ENCODE data around the gene STK33.
A peak's percentile ranks its signal among the peaks of the same experiment; 100 is the strongest.

STK33 gene

DNA sequence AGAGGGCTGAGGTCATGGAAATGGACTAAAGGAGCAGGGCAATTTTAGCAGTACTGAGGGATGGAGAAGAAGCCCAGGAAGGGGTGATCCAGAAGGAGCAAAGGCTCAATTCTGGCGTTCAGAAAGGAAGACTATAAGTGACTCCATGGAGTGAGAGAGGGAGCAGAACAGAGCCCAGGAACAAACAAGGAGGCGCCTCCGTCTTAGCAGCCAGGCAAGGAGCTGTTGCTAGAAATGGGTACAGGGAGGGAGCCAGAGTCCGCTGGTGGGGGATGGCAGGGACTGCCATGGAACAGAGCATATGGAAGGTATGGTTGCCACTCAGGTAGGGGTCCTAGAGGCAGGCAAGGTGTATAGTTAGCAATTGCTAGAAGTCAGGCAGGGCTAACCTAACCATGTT, 20.5 kb upstream of the STK33 start:
- Mint-ChIP-seq H3K36me3 (ENCODE audit: low read depth) (peaks cover 26% of the 10 kb centered on the region), H3K27ac (no peak overlapping the region), H3K9me3 (no peaks in the 10 kb centered on the region)

DNA sequence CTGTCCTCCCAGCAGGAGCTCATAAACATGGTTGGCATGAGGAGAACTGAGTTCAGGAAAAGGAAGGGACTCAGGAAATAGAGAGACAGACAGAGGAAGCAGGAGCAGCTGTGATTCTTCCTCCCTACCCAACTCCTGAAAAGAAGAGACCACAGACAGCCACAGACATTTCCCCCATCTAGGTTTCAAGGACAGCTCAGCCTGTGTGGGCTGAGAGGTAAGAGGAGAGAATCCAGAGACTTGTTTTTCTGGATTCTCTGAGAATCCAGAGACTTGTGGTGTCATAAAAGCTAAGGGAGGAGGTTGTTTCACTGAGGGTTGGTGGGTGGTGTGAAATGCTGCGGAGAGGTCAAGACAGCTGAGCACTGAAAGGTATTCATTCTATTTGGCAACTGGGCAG, 19.0 kb upstream of the STK33 start:
- H3K27me3 Mint-ChIP-seq, result no peaks in the 10 kb centered on the region
- H3K9me3 Mint-ChIP-seq, result no peaks in the 10 kb centered on the region
- H3K27ac Mint-ChIP-seq, result no peak overlapping the region
- no peaks in the 10 kb centered on the region for H3K4me1 Mint-ChIP-seq (ENCODE audit: low read depth)
- intact Hi-C loops (cut with micrococcal nuclease), result no loop called here
- H3K36me3 Mint-ChIP-seq (ENCODE audit: low read depth), result peaks cover 13% of the 10 kb centered on the region
- H3K4me3 Mint-ChIP-seq, result no peak overlapping the region

More for the DNA sequence above, 20.5 kb upstream of the STK33 start:
- Mint-ChIP-seq H3K4me1 (ENCODE audit: low read depth) (no peaks in the 10 kb centered on the region), H3K4me3 (no peak overlapping the region), H3K27me3 (no peaks in the 10 kb centered on the region)
- intact Hi-C loops (cut with micrococcal nuclease), result no loop called here

DNA sequence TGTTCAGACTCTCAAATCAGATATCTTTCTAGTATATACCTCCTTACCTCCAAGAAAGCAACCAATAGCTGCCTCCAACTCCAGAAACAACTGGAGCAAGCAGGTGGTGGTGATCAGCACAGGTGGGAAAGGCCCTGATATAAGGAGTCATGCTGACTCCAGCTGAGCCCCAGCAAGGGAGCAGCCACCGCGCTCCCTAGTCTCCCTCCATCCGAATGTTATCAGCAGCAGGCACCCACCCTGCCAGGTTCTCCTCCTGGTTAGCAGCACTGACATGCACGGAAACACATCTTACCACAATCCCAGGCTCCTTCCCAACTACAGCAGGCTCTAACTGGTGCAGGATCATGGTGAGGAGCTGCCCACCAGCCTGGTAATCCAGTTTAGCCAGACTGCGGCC, 18.5 kb upstream of the STK33 start:
- Mint-ChIP-seq H3K27ac (no peak overlapping the region), H3K9me3 (no peaks in the 10 kb centered on the region), H3K36me3 (ENCODE audit: low read depth) (peaks cover 13% of the 10 kb centered on the region), H3K4me1 (ENCODE audit: low read depth) (no peaks in the 10 kb centered on the region), H3K27me3 (no peaks in the 10 kb centered on the region), H3K4me3 (no peak overlapping the region)
- intact Hi-C loops (cut with micrococcal nuclease), result no loop called here

DNA sequence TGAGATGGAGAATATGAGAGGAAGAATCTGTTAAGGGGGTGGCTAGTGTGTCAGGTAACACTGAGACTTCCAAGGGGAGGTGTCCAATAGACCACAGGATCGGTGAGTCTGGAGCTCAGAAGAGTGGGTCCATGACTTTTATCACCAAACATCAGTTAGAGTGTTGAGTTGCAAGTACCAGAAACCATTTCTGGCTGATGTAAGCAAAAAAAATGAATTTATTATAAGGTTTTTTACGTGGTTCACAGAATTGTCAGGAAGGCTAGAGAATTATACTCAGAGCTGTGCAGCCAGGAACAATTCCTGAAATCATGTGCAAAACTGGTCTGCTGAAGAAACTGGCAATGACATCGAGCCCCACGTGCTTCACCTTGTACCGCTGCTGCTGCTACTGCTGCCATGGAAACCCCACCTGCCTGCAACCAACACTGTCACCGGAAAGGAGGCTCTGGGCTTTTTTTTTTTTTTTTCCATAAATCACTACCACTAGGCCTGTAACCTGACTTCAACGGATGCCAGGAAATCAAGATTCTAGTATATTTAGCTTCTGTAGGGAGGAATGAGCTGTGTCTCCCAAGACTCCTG, 16.6 kb upstream of the STK33 start:
- Mint-ChIP-seq H3K36me3 (ENCODE audit: low read depth) (peaks cover 6% of the 10 kb centered on the region), H3K27me3 (peaks cover 2% of the 10 kb centered on the region)
- intact Hi-C loops (cut with micrococcal nuclease), result no loop called here

DNA sequence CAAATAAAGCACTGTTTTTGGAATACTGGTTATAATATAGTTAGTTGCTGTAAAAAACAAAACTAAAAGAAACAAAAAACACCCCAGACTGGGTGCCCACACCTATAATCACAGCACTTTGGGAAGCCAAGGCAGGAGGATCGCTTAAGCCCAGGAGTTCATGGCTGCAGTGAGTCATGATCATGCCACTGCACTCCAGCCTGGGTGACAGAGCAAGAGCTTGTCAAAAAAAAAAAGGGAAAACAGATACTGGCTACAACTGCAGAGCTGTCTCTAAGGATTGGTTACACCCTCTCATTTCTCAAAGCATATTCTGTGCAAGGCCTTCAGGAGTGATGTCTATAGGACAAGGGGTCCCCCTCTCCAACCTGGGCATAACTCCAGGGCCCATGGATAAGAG, 14.6 kb upstream of the STK33 start:
- peaks cover 11% of the 10 kb centered on the region for H3K4me1 Mint-ChIP-seq (ENCODE audit: low read depth)
- intact Hi-C loops (cut with micrococcal nuclease), result loop anchor here (10.0 kb wide), 1 partner anchor 346 kb away; no protein-coding TSS in a partner anchor
- H3K4me3 Mint-ChIP-seq, result no peak overlapping the region
- peaks cover 4% of the 10 kb centered on the region for H3K36me3 Mint-ChIP-seq (ENCODE audit: low read depth)
- peaks cover 6% of the 10 kb centered on the region for H3K27me3 Mint-ChIP-seq
- no peak overlapping the region for H3K27ac Mint-ChIP-seq
- no peaks in the 10 kb centered on the region for H3K9me3 Mint-ChIP-seq

More for the DNA sequence above, 16.6 kb upstream of the STK33 start:
- H3K4me1 Mint-ChIP-seq (ENCODE audit: low read depth), result no peaks in the 10 kb centered on the region
- H3K27ac Mint-ChIP-seq, result no peak overlapping the region
- H3K9me3 Mint-ChIP-seq, result no peaks in the 10 kb centered on the region
- H3K4me3 Mint-ChIP-seq, result no peak overlapping the region

DNA sequence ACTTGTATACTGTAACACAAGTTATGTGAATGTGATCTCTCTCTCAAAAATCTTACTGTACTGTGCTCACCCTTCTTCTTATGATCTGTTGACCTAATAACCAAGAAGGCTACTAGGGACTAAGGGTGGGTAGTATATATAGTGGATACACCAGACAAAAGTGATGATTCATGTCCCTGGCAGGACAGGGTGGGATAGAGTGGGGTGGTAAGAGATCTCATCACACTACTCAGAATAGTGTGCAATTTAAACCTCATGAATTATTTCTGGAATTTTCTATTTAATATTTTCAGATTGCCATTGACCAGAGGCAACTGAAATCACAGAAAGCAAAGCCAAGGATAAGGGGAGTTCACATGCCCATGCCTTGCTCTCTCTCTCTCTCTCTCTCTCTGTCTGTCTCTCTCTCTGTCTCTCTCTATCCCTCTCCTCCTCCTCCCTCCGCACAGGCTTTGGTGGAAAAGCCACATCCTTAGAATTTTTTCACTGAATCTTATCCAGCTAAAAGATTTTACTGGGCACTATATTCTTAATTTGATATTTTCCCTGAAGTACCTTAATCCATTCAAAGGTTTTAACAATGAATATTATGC, 12.0 kb upstream of the STK33 start:
- no peaks in the 10 kb centered on the region for H3K9me3 Mint-ChIP-seq
- peaks cover 12% of the 10 kb centered on the region for H3K4me1 Mint-ChIP-seq (ENCODE audit: low read depth)
- intact Hi-C loops (cut with micrococcal nuclease), result loop anchor here (10.0 kb wide), 1 partner anchor 349 kb away; no protein-coding TSS in a partner anchor
- H3K27ac Mint-ChIP-seq, result no peak overlapping the region
- H3K36me3 Mint-ChIP-seq (ENCODE audit: low read depth), result no peaks in the 10 kb centered on the region
- peaks cover 8% of the 10 kb centered on the region for H3K27me3 Mint-ChIP-seq
- H3K4me3 Mint-ChIP-seq, result no peak overlapping the region

DNA sequence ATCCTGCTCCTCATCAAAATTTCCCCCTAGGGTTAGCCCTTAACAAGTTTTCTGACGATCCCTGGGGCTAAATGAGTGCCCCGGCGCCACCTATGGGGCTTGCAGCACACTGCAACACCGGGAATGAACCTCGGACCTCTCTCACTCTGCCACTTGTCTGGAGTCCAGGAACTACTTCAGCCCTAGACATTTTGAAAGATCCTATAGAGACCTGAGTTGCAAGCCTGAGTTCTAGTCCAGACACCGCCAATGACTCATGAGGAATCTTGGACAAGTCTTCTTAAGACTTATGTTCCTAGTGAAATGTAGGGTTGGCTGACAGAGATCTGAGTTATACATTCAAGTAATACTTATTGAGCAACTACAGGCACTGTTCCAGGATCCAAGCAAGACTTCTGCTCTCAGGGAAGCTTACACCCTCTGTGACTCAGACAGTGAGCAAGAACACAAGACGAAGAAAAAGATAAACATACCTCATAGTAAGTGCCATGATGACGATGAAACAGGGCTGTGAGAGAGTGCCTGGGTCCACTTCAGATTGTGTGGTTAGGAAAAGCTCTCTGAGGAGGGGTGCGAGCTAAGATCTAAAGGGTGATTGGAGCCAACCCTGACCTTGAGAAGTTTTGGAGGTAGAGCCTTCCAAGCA, 10.2 kb upstream of the STK33 start:
- Mint-ChIP-seq H3K36me3 (ENCODE audit: low read depth) (no peaks in the 10 kb centered on the region), H3K27me3 (peaks cover 8% of the 10 kb centered on the region), H3K4me3 (no peak overlapping the region), H3K27ac (no peak overlapping the region), H3K9me3 (no peaks in the 10 kb centered on the region), H3K4me1 (ENCODE audit: low read depth) (peaks cover 12% of the 10 kb centered on the region)
- intact Hi-C loops (cut with micrococcal nuclease), result loop anchor here (10.0 kb wide), 1 partner anchor 351 kb away; no protein-coding TSS in a partner anchor

DNA sequence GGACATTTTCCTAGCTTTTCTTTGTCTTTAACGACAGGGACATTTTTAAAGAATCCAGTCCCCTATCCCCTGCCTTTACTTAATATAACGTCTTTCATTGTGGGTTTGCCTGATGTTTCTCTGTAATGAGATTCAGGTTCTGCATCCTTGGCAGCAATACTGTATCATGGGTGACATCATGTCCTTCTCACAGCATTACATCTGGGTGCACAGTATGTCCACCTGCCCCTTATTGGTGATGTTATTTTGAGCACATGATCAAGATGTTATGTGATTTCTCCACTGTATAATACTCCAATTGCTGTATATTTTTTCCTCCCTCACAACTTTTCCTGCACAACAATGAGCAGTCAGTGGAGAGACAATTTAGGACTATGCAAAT, 9.7 kb upstream of the STK33 start:
- Mint-ChIP-seq H3K9me3 (no peaks in the 10 kb centered on the region), H3K36me3 (ENCODE audit: low read depth) (no peaks in the 10 kb centered on the region), H3K4me3 (no peak overlapping the region), H3K27ac (no peak overlapping the region), H3K27me3 (peaks cover 8% of the 10 kb centered on the region), H3K4me1 (ENCODE audit: low read depth) (peaks cover 13% of the 10 kb centered on the region)
- intact Hi-C loops (cut with micrococcal nuclease), result loop anchor here (10.0 kb wide), 1 partner anchor 351 kb away; no protein-coding TSS in a partner anchor

DNA sequence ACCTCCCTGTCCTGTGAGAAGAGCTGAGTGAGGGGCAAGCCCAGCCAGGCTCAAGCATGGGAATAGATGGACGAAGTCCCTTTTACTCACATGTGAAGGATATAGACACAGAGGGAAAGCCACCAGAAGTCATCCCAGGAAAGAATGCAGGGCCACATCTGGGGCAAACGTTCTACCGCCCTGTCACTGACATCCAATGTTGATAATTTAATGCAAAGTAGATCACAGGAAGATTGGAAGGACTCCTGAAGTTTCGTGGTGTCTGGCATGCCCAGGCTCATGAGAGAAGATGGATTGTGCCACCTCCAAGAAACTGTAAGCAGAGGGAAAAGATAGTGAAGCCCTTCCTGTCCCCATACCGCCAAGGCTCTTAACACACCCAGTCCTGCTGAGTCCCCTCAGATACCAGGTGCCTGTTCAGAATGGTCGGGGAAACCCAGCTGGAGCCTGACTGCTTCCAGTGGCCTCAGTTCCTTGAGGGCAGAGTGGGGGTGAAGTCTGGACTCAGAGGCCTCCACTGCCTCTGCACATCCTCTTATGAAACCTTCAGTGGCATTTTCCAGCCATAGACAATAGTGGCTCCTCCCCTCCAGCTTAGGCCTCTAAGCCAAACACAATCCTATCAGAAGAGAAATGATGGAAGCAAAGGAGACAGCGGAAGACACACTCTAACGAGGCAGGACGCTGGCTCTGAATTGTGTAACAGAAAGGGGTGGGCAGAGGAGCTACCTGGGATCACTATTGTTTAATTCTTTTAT, 7.5 kb upstream of the STK33 start:
- H3K4me1 Mint-ChIP-seq (ENCODE audit: low read depth), result peaks cover 18% of the 10 kb centered on the region
- peaks cover 8% of the 10 kb centered on the region for H3K27me3 Mint-ChIP-seq
- intact Hi-C loops (cut with micrococcal nuclease), result loop anchor here (10.0 kb wide), 1 partner anchor 353 kb away; no protein-coding TSS in a partner anchor
- no peak overlapping the region for H3K4me3 Mint-ChIP-seq
- H3K36me3 Mint-ChIP-seq (ENCODE audit: low read depth), result no peaks in the 10 kb centered on the region
- no peak overlapping the region for H3K27ac Mint-ChIP-seq
- no peaks in the 10 kb centered on the region for H3K9me3 Mint-ChIP-seq

DNA sequence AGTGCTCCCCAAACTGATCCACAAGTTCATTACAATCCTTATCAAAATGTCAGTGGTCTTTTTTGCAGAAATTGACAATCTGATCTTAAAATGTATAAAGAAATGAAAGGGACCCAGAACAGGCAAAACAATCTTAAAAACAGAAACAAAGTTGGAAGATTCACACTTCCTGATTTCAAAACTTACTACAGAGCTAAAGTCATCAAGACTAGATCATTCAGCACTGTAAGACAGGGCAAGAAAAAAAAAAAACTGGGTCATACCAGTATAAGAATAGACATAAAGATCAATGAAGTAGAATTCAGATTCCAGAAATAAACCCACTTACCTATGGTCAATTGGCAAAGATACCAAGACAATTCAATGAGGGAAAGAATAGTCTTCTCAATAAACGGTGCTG, 4.5 kb upstream of the STK33 start:
- H3K27ac Mint-ChIP-seq, result no peak overlapping the region
- H3K9me3 Mint-ChIP-seq, result no peaks in the 10 kb centered on the region
- no peak overlapping the region for H3K4me3 Mint-ChIP-seq
- H3K27me3 Mint-ChIP-seq, result peaks cover 17% of the 10 kb centered on the region
- intact Hi-C loops (cut with micrococcal nuclease), result no loop called here
- H3K36me3 Mint-ChIP-seq (ENCODE audit: low read depth), result no peaks in the 10 kb centered on the region
- peaks cover 12% of the 10 kb centered on the region for H3K4me1 Mint-ChIP-seq (ENCODE audit: low read depth)

DNA sequence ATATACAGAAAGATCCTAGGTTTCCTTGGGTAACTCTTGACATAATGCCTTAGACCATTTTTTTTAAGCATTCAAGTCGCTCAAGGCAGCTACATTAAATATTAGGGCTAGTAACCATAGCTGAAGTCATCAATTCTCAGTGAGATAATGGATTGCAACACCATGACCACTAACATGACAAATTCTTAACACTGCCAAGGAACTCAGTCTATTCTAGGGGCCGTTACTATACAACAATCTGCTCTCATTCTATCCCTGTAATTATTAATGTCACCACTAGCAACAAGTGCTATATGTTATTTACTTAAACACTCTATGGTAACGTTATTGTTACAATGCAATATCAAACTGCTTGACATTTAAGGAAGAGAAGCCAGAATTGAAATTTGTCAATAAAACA, 3.2 kb upstream of the STK33 start:
- Mint-ChIP-seq H3K9me3 (no peaks in the 10 kb centered on the region), H3K36me3 (ENCODE audit: low read depth) (no peaks in the 10 kb centered on the region), H3K4me3 (no peak overlapping the region), H3K4me1 (ENCODE audit: low read depth) (peaks cover 12% of the 10 kb centered on the region), H3K27me3 (peaks cover 26% of the 10 kb centered on the region), H3K27ac (no peak overlapping the region)
- intact Hi-C loops (cut with micrococcal nuclease), result no loop called here

DNA sequence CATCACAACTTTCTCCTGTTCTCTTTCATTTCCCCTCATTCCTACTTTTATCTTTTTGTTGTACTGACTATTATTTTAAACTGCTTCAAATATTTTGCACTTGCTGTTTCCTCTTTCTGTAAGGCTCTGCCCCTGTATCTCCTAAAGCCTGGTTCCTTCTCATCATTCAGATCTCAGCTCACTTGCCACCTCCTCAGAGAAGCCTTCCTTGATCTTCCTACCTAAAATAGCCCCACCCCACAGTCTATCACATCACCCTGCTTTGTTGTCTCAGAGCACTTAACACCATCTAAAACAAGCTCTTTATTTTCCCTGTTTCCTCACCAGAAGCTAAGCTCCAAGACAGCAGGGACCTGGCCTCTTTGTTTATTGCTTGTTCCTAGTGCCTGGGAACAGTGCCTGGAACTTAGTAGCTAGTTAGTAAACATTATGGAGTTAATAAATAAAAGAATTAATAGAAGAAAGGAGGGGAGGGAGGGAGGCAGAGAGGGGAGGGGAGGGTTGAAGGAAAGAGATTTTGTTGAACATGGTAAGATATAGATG, 2.5 kb upstream of the STK33 start:
- H3K4me3 Mint-ChIP-seq, result no peak overlapping the region
- no peaks in the 10 kb centered on the region for H3K36me3 Mint-ChIP-seq (ENCODE audit: low read depth)
- no peak overlapping the region for H3K27ac Mint-ChIP-seq
- no peaks in the 10 kb centered on the region for H3K9me3 Mint-ChIP-seq
- intact Hi-C loops (cut with micrococcal nuclease), result no loop called here
- peaks cover 12% of the 10 kb centered on the region for H3K4me1 Mint-ChIP-seq (ENCODE audit: low read depth)
- peaks cover 27% of the 10 kb centered on the region for H3K27me3 Mint-ChIP-seq

DNA sequence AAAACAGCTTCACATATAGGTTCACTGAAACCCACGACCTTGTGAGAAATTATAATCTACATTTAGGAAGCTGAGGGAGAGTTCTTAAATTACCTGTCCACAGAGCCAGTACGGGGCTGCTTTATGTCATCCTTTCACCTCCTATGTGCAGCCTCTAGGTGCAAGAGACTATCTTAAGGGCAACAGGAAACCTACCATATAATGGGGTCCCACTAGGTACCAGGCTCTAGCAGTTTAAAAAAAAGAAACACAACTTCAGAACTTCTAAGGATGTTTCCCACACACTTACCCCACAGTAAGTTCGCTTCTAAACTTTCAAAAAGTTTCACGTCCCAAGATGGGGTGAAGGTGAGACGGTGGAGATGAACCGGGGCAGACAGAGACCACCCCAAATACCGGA, 573 bp downstream of the STK33 start:
- peak overlapping the region; percentile 54 for H3K4me3 Mint-ChIP-seq
- intact Hi-C loops (cut with micrococcal nuclease), result no loop called here
- peaks cover 29% of the 10 kb centered on the region for H3K27me3 Mint-ChIP-seq
- H3K4me1 Mint-ChIP-seq (ENCODE audit: low read depth), result peaks cover 9% of the 10 kb centered on the region
- H3K36me3 Mint-ChIP-seq (ENCODE audit: low read depth), result no peaks in the 10 kb centered on the region
- no peak overlapping the region for H3K27ac Mint-ChIP-seq
- H3K9me3 Mint-ChIP-seq, result no peaks in the 10 kb centered on the region

DNA sequence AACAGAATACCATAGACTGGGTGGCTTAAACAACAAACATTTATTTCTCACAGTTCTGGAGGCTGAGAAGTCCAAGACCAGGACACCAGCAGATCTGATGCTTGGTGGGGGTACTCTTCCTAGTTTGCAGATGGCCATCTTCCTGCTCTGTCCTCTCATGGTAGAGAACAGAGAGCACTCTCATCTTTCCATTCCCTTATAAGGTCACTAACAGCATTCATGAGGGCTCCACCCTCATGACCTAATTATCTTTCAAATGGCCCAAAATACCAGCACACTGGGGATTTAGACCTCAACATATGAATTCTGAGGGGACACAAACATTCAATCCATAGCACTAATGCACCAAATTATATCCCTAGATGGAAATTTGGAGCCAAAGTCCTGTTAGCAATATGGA, 6.1 kb downstream of the STK33 start:
- H3K36me3 Mint-ChIP-seq (ENCODE audit: low read depth), result no peaks in the 10 kb centered on the region
- H3K9me3 Mint-ChIP-seq, result no peaks in the 10 kb centered on the region
- peaks cover 6% of the 10 kb centered on the region for H3K4me1 Mint-ChIP-seq (ENCODE audit: low read depth)
- intact Hi-C loops (cut with micrococcal nuclease), result no loop called here
- peaks cover 8% of the 10 kb centered on the region for H3K27me3 Mint-ChIP-seq
- no peak overlapping the region for H3K4me3 Mint-ChIP-seq
- H3K27ac Mint-ChIP-seq, result no peak overlapping the region

All from dendritic cell treated with granulocyte-macrophage colony-stimulating factor and Interleukin-4, amounts not matched to agents 40 ng/mL and 50 ng/mL, for 4 days (primary cell).